Measurements from ENCODE around the gene SCT. TPM values are rescaled to one million over a fixed set of nuclear protein-coding genes. Genes with fewer than 3 reads are reported as not detected.

SCT gene
- polyA plus RNA-seq, 1 donor from 2014 or later = not detected

DNA sequence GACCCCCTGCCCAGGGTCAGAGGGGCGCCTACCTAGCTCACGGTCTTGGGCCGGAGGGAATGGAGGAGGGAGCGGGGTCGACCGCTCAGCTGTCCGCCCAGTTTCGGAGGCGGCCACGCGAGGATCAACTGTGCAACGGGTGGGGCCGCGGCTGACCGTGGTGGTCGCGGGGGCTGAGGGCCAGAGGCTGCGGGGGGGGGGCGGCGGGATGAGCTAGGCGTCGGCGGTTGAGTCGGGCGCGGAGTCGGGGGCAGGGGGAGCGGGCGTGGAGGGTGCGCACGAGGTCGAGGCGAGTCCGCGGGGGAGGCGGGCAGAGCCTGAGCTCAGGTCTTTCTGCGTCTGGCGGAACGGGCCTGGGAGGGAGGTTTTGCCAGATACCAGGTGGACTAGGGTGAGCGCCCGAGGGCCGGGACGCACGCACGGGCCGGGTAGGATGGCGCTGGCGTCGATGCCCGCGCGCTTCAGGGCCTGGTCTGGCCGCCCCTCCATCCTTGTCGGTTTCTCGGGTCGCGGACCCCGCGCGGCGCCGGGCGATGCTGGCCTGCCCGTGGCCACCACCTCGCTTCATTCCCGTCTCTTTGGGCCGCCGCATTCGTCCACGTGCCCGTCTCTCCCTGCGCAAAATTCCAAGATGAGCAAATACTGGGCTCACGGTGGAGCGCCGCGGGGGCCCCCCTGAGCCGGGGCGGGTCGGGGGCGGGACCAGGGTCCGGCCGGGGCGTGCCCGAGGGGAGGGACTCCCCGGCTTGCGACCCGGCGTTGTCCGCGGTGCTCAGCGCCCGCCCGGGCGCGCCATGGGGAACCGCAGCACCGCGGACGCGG lies 9.7 kb upstream of the SCT start, which contains the start of gene DRD4:
Gene DRD4, plus strand, starts transcription at position 759 of the 822 bp plus-strand sequence. Its CDS starts 36 bp downstream, at position 795.
- Mint-ChIP-seq H3K4me3 (peak within 1 kb of the TSS in 2 of 4 donors; percentile 60 to 85), H3K27ac (peak within 1 kb of the TSS in 1 of 3 donors; percentile 48), H3K27me3 (peaks cover 26% of the 10 kb centered on the region), H3K4me1 (peaks cover 0 to 5% (median 2%) of the 10 kb centered on the region in 3 donors), H3K9me3 (no peaks in the 10 kb centered on the region), H3K36me3 (peaks cover 5% of the 10 kb centered on the region)

DNA sequence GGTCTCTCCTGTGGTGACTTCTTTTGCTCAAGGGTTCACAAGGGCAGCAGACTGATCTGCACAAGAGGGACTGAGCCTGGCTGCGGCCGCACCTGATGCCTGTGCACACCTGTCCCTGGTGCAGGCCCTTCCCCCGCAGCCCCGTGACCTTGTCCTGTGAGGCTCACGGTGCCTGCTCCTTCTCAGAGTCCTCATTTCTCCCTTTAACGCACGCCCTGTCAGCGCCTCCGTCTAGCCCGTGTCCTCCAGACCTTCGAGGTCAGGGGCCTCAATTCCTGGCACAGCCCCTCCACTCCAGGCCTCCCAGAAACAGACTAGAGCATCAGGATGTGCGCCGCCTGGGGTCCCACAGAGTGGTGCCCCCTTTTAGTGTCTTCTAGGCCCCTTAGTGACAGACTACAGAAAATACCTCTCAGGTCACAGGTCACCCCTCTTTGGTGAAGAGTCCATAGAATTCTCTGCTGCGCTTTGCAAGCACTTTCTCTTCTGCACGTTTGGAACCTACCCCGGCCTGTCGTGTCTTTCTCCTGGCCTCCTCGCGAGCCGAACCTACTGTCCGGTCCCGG lies 9.0 kb upstream of the SCT start:
- Mint-ChIP-seq H3K9me3 (no peaks in the 10 kb centered on the region), H3K4me1 (peaks cover 0 to 5% (median 2%) of the 10 kb centered on the region in 3 donors), H3K27ac (peak overlapping the region in 1 of 3 donors; percentile 48), H3K36me3 (peaks cover 5% of the 10 kb centered on the region), H3K27me3 (peaks cover 26% of the 10 kb centered on the region), H3K4me3 (peak overlapping the region in 1 of 4 donors; percentile 65)

DNA sequence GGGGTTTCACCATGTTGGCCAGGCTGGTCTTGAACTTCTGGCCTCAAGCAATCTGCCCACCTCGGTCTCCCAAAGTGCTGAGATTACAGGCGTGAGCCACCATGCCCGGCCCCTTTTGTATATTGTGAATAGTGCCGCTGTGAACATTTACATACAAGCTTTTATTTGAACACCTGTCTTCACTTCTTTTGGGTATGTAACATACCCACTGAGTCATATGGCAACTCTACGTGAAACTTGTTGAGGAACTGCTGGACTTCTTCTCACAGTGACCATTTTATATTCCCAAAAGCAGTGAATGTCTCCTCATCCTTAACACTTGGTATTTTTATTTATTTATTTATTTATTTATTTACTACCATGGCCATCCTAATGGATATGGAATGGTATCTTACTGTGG lies 3.9 kb upstream of the SCT start:
- peak overlapping the region in 1 of 4 donors; percentile 60 for H3K4me3 Mint-ChIP-seq
- H3K9me3 Mint-ChIP-seq = no peaks in the 10 kb centered on the region
- H3K36me3 Mint-ChIP-seq = peaks cover 5% of the 10 kb centered on the region
- peak overlapping the region in 1 of 3 donors; percentile 76 for H3K27ac Mint-ChIP-seq
- H3K27me3 Mint-ChIP-seq = peaks cover 24% of the 10 kb centered on the region
- H3K4me1 Mint-ChIP-seq = peaks cover 13 to 17% (median 14%) of the 10 kb centered on the region in 3 donors

DNA sequence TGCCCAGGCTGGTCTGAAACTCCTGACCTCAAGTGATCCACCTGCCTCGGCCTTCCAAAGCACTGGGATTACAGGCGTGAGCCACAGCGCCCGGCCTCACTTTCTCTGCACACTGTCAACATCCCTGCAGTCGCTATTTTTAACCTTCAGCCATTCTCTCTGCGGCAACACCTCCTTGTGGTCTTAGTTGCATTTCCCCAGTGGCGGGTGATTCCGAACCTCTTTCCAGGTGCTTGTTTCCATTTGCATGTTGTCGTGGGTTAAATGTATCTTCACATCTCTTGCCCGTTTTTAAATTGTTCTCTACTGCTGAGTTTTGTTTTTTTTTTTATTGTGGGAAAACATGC lies 2.2 kb upstream of the SCT start:
- Mint-ChIP-seq H3K9me3 (no peaks in the 10 kb centered on the region), H3K4me3 (peak overlapping the region in 3 of 4 donors; percentile 7 to 67 (median 26)), H3K27me3 (peaks cover 24% of the 10 kb centered on the region), H3K27ac (peak overlapping the region; percentile 0 to 76 (median 59)), H3K4me1 (peaks cover 13 to 17% (median 14%) of the 10 kb centered on the region in 3 donors), H3K36me3 (peaks cover 5% of the 10 kb centered on the region)

DNA sequence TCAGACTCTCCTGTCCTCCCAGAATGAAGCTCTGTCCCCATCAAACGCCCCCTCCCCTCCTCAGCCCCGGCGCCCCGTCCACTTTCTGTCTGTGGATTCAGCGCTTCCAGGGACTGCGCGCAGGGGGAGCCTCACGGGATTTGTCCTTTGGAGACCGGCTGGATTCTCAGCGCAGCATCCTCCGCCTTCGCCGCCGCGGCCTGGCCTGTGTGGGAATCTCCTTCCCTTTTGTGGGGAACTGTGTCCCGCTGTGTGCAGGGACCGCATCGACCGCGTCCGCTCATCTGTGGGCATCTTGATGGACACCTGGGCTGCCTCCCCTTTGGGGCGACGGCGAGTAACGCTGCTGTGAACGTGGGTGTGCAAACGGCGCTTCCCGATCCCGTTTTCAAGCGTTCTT lies 1.1 kb upstream of the SCT start:
- peaks cover 13 to 17% (median 14%) of the 10 kb centered on the region in 3 donors for H3K4me1 Mint-ChIP-seq
- peaks cover 8% of the 10 kb centered on the region for H3K36me3 Mint-ChIP-seq
- no peaks in the 10 kb centered on the region for H3K9me3 Mint-ChIP-seq
- peak overlapping the region in 3 of 4 donors; percentile 25 to 67 (median 26) for H3K4me3 Mint-ChIP-seq
- peak overlapping the region in 2 of 3 donors; percentile 17 to 76 for H3K27ac Mint-ChIP-seq
- peaks cover 27% of the 10 kb centered on the region for H3K27me3 Mint-ChIP-seq

DNA sequence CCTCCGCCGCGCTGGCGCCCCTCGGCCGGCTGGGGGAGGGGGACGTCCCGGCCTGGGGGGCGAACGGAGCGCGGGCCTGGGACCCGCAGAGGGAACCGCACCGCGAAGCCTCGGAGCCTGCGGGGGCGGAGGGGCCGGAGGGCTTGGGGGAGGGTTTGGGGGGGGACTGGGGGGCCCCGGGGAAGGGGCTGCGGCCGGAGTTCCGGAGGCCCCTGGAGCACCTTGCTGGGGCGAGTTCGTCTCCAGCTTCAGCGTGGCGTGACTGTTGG lies 261 bp upstream of the SCT start:
- peaks cover 27% of the 10 kb centered on the region for H3K27me3 Mint-ChIP-seq
- no peaks in the 10 kb centered on the region for H3K9me3 Mint-ChIP-seq
- no peak overlapping the region for H3K27ac Mint-ChIP-seq
- H3K36me3 Mint-ChIP-seq = peaks cover 3% of the 10 kb centered on the region
- no peak overlapping the region for H3K4me3 Mint-ChIP-seq
- H3K4me1 Mint-ChIP-seq = peaks cover 13 to 17% (median 14%) of the 10 kb centered on the region in 3 donors

DNA sequence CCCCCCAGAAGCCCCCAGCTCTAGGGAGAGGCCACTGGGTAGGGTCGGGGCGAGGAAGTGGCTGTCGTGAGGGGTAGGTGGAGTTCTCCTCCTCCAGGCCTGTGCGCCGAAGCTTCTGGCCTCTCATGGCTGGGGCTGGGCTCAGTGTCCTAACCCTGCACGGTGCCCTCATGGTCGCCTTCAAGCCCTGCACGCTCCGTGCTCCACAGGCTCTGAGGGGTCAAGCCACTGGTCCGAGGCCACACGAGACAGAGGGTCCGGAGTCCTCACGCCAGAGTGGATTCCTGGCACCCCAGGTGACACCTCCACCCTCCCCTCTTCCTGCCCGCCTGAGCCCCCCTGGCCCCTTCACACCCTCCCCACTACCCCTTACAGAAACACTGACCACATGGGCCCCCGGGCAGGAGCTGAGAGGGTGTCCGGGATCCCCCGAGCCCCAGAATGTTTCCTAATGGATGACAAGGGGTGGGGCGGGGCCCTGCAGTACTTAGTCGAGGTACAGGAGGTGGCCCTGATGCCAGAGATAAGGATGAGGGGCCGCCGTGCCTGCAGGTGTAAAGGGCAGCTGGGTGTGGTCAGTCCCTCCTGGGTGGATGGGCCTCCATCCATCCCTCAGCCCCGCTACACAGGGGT lies 1.2 kb downstream of the SCT start:
- Mint-ChIP-seq H3K4me3 (peak overlapping the region in 1 of 4 donors; percentile 43), H3K36me3 (peaks cover 4% of the 10 kb centered on the region), H3K9me3 (no peaks in the 10 kb centered on the region), H3K27me3 (peaks cover 27% of the 10 kb centered on the region), H3K4me1 (peaks cover 13 to 17% (median 14%) of the 10 kb centered on the region in 3 donors), H3K27ac (no peak overlapping the region)

DNA sequence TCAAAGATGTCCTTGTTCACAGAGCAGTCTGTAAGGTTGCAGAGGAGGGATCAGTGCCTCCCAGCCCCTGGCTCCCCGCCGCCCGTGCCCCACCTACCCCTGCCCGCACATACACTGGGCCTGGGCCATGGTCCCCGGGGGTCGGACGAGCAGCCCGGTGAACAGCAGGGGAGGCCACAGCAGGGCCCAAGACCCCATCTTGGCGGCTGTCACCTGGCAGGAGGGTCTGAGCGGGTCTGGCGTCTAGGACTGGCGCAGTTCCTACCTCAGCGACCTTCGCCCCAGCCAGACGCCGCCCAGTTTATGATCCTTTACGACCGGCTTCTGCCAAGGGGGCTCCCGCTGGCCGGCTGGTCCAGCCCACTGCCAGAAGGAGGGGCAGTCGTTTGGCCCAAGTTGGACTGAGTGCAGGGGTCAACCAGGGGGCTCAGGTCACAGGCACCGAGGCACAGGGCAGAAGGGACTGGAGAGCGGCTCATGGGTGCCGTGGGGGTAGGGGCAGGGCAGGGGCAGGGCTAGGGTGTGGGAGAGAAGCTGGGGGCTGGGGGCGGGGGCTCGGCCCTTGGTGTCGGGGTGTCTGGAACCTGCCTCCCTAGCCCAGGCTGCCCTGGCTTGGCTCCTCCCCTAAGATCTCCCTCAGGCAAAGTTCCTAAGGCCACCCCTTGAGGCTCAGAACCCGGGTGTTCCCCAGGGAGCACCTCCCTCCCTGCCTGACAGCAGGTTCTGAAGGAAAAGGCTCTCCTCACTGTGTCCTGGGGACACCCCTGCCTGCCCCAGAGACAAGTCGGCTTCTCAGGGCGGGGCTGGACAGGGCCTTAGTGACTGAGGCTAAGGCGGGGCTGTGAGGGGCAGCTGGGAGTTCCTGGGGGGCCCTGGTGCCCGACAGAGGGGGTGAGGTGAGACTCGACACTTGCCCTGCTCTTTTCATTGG lies 2.0 kb downstream of the SCT start, which contains the start of gene CDHR5:
Gene CDHR5, minus strand, starts transcription at position 251 of the 931 bp plus-strand sequence. Its CDS starts 53 bp downstream, at position 198.
- Mint-ChIP-seq H3K4me3 (peak within 1 kb of the TSS in 1 of 4 donors; percentile 43), H3K27me3 (peaks cover 24% of the 10 kb centered on the region), H3K4me1 (peaks cover 13 to 17% (median 14%) of the 10 kb centered on the region in 3 donors)

DNA sequence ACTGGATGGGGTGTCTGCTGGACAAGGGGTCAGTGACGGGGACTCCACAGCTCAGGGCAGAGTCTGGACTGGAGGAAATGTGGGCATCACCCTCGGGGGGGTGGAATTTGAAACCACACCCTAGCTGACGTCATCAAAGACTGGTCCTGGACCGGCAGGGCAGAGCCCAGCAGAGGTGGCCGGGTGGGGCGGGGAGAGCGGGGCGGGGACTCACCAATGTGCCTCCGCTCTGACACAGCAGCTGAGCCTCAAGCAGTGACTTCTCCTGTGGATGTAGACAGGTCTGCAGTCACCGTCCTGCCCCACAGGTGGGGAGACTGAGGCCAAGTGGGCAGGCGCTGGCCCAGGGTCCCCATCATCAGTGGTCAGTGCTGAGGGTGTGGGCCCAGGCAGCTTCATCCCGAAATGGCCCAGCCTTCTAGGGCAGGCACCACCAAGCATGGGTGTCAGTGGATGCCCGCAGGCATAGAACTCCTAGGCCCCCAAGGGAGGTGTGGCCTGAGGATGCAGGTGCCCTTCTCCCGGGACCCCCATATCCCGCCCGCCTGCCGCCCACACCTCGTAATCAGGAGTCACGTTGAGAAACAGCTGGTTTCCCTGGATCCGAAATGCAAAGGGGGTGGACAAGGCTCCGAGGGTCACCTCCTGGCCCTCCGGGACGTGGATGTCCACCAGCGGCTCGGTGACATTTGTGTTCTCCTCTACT lies 2.8 kb downstream of the SCT start:
- Mint-ChIP-seq H3K27me3 (peaks cover 19% of the 10 kb centered on the region), H3K4me3 (no peak overlapping the region), H3K27ac (peak overlapping the region in 1 of 3 donors; percentile 67), H3K9me3 (no peaks in the 10 kb centered on the region), H3K4me1 (peaks cover 8 to 11% (median 10%) of the 10 kb centered on the region in 3 donors), H3K36me3 (peaks cover 4% of the 10 kb centered on the region)

More for the DNA sequence above, 2.0 kb downstream of the SCT start, which contains the start of gene CDHR5:
- Mint-ChIP-seq H3K36me3 (peaks cover 4% of the 10 kb centered on the region), H3K27ac (peak within 1 kb of the TSS in 1 of 3 donors; percentile 67), H3K9me3 (no peaks in the 10 kb centered on the region)

DNA sequence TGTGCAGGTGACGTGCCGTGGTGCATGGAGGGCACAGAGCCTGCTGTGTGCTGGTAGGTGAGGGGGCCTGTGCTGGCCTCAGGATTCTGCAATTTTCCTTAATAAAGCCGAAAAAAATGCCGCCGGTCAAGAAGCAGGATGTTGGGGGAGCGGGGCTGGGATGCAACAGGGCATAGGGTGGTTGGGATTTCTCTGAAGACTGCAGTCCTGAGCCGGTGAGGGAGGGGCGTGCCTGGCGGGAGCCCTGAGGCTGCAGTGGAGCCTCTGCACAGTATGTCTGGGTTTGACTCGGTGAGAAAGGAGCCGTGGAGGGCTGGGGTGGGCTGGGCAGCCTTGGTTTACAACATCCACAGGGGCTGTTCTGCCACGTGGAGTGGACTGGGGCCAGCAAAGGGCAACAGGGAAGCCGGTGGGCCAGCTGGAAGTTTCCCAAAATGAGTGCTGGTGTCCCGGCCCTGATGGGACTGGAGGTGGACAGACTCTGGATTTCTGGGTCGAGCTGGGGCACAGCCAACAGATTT lies 3.6 kb downstream of the SCT start:
- peaks cover 2 to 5% (median 2%) of the 10 kb centered on the region in 3 donors for H3K4me1 Mint-ChIP-seq
- peak overlapping the region in 1 of 3 donors; percentile 67 for H3K27ac Mint-ChIP-seq
- H3K4me3 Mint-ChIP-seq = peak overlapping the region in 2 of 4 donors; percentile 47 to 58
- H3K27me3 Mint-ChIP-seq = peaks cover 11% of the 10 kb centered on the region
- H3K9me3 Mint-ChIP-seq = no peaks in the 10 kb centered on the region
- H3K36me3 Mint-ChIP-seq = peaks cover 5% of the 10 kb centered on the region

DNA sequence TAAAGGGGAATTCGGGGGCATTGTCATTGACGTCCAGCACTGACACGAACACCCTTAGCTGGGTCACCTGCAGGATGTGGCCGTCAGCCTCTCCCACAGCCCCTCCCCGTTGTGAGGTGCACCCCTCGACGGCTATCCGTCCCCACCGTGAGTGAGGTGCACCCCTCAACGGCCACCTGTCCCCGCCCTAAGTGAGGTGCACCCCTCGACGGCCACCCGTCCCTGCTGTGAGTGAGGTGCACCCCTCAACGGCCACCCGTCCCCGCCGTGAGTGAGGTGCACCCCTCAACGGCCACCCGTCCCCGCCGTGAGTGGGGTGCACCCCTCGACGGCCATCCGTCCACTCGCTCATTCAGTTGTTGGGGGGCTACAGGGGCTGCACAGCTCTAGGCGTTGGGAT lies 5.1 kb downstream of the SCT start:
- H3K4me1 Mint-ChIP-seq = no peaks in the 10 kb centered on the region
- H3K27ac Mint-ChIP-seq = peak overlapping the region in 1 of 3 donors; percentile 25
- peak overlapping the region in 1 of 4 donors; percentile 58 for H3K4me3 Mint-ChIP-seq
- no peaks in the 10 kb centered on the region for H3K9me3 Mint-ChIP-seq
- H3K36me3 Mint-ChIP-seq = peaks cover 7% of the 10 kb centered on the region
- peaks cover 3% of the 10 kb centered on the region for H3K27me3 Mint-ChIP-seq

DNA sequence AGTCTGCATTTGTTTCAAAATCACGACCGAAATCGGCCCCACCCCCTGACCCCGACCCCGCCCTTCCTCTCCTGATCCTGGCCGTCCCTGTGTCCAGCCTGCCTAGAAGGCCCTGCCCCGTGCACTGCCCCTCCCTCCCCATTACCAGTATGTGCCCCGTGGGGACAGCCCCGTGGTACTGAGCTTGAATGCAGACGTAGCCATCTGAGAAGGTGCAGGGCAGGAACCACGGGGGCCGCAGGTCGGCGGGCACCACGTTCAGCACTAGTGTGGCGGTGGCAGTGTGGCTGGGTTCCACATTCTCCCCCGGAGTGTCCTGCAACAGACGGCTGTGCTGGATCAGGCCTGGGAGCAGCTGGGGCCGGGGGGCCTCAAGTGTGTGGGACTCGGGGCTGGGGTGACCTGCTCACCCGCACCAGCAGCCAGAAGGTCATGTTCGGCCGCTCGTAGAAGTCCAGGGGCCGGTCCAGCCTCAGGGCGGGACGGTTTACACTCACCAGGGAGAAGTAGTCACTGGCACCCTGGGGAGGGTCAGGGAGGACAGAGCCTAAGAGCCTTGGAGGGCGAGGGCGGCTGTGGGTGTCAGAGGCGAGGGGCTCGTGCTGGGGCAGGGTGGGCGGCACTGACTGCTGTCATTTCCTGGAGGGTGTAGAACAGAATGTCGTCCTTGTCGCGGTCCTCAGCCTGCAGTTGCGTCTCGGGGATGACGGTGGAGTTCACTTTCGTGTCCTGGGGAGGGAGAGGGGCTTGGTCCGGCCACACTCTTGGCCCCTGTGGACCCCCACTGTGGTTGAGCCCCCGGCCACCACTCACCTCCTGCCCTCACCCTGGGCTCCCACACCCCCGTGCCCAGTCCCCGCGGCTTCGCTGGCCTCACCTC lies 5.8 kb downstream of the SCT start:
- H3K27ac Mint-ChIP-seq = peak overlapping the region in 1 of 3 donors; percentile 16
- H3K4me3 Mint-ChIP-seq = no peak overlapping the region

DNA sequence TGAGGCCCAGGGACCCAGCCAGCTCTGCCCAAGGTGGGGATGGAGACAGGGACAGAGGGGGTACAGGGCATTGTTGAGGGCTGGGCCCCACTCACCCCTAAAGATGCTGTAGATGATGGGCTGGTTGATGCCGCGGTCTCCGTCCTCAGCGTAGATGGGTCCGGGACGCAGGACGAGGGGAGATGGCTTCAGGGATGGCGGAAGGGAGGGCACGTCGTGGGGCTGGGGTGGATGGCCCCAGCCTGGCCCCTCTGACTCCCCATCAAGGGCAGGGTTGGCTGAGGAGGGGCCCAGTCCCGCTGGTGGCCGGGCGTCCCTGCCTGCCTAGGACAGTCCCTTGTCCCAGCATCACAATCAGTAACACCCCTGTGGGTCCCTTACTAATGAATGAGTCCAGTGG lies 6.8 kb downstream of the SCT start:
- peaks cover 8% of the 10 kb centered on the region for H3K36me3 Mint-ChIP-seq
- H3K4me3 Mint-ChIP-seq = peak overlapping the region in 1 of 4 donors; percentile 41
- H3K4me1 Mint-ChIP-seq = peaks cover 4 to 6% (median 4%) of the 10 kb centered on the region in 3 donors
- H3K9me3 Mint-ChIP-seq = no peaks in the 10 kb centered on the region
- peaks cover 3% of the 10 kb centered on the region for H3K27me3 Mint-ChIP-seq
- H3K27ac Mint-ChIP-seq = peak overlapping the region in 1 of 3 donors; percentile 35

More for the DNA sequence above, 5.8 kb downstream of the SCT start:
- H3K4me1 Mint-ChIP-seq = peaks cover under 1 to 4% (median 2%) of the 10 kb centered on the region in 3 donors
- H3K9me3 Mint-ChIP-seq = no peaks in the 10 kb centered on the region
- peaks cover 8% of the 10 kb centered on the region for H3K36me3 Mint-ChIP-seq
- peaks cover 3% of the 10 kb centered on the region for H3K27me3 Mint-ChIP-seq
